CD4-positive, alpha-beta T cell treated with Interleukin-17A for 4 hours (primary cell): ENCODE data around the gene PDE11A.

Source experiments
- DNase-seq: peaks from one replicate; pipeline ENCODE4 v3.0.0-alpha.2; 2020; ENCODE audit warnings: mixed read lengths

The PDE11A gene

DNA sequence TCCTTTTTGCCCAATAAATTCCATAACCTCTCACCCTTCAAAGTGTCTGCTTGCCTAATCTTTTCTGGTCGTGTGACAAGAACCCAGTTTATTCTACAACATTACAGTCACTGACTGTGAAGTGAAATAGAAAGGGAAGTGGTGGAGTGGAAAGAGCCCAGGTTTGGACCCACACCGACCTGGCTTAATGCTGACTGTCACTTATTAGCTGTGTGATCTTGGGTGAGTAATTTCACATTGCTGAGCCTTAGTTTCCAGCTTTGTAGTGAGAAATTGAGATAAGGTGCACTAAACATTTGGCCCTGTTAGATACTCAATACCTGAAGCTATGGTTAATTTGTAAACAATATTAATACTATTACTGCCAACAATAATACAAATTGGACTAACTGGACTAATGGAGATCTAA is 388.9 kb downstream of the PDE11A start:
- no peak for DNase-seq

DNA sequence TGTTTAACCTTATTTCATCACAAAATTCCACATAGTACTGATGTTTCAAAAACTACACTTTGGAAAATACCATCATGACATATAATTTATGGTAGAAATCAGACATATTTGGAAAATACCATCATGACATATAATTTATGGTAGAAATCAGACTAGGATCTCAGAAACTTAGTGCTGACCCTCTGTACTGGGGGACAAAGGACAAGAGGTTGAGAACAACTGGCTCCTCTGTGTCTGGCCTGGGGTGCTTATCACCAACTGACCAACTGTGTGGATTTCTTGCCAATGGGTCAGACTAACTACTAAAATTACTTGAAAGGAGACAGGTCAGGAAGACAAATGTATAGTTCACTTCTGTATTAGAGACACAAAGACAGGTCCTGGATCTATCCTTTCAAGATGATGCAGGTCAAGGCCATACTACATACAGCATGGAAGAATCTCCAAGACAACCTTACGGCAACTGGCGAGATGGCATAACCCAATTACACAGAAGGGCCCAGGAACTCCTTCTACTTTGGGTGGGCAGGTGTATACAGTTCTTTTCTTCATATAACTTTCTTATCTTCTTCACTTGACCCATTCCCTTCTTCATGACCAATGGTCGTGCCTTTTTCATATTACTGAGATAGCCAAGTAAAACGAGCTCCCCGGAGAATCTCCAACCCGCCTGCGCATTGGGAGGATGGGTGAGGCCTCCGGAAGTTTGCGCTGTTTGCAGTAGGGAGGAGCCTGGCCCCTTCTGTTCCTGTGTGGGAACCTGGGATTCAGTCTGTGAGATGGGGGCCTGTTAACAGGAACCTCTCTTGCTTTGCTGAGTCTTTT is 389.5 kb downstream of the PDE11A start:
- no peak for DNase-seq

DNA sequence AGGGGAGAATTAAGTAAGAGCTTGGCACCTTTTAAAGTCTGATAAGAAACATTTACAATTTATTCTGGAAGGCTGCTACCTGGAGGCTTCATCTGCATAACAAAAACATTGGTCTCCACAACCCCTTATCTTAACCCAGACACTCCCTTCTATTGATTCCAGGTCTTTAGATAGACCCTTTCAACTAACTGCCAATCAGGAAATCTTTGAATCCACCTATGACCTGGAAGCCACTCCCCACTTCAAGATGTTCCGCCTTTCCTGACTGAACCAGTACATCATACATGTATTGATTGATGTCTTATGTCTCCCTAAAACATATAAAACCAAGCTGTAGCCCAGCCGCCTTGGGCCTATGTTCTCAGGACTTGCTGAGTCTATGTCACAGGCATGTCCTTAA is 390.6 kb downstream of the PDE11A start:
- no peak for DNase-seq

DNA sequence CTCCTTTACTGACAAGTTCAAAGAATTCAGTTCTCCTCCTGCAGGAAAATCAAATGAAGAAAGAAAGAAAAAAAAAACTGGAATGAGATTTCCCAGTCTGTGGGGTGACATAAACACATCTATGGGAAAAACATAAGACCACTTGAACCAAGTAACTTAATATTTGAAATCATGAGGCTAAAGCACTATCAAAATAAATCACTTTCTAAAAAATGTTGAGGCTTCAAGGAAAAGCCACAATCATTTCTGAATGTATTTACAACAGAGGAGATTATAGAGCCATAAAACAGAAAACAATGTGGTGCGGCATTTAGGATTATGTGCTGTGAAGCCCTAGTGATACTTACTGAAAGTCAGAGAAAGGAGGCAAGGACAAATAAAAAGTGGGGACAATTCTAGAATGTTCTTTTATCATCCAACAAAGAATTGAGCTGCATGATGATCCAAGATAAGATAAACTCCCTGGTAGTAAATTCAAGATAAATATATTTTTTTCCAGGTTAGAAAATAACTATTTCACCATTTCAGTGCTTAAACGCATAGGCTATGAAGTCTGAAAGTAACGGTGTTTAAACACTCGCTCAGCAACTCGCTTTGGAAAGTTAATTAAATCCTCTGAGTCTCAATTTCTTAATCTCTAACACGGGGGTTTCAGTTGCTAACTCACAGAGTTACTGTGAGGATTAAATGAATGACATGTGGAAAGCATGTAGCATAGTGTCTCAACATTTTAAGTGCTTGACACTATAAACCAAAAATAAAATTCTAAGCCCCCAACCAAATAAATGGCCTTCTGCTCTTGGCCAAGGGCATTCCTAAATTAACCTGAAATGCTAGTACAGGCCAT is 391.5 kb downstream of the PDE11A start:
- no peak for DNase-seq

DNA sequence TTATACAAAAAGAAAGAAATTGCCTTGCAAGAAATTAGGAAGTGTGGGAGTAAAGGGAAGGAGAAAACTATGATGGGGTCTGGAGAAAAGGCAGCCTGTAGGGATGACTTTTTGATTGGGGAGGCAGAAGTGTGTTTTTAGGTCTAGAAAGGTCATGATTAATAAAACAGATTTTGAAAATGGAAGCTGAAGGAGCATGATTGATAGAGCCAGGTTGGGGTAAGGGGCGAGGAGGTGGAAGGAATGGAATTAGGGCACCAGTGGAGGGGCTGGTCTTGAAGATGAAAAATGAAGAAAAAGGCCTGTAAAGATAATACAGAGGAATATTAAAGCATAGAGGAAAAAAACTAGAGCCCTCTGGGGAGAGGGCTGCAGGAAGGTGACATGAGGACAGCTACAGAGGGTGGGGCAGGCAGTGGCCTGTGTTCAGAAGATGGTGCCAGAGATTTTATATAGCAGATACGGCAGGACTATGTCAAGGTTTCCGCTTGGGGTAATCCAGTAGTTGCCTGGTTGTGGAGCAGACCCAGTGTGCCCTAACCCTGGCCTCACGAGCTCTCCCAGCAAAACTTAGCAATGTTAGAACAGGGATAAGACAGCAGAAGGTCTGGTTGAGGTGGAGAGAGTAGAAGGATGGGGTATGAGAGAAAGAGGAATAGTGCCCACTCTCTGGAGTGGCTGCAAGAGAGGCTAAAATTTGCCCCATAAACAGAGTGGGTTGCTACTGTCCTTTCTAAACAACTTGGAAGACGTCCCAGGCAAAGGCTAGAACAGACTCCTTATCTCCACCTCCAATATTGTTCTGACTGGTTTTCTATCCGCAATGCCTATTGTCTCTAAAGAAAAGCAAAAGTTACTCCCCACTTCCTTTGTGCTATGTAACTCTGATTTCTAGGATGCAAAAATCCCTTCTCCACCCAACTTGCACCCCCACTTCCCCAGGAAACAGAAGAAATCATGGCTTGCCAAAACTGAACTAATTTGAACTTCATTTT is 392.7 kb downstream of the PDE11A start:
- no peak for DNase-seq

DNA sequence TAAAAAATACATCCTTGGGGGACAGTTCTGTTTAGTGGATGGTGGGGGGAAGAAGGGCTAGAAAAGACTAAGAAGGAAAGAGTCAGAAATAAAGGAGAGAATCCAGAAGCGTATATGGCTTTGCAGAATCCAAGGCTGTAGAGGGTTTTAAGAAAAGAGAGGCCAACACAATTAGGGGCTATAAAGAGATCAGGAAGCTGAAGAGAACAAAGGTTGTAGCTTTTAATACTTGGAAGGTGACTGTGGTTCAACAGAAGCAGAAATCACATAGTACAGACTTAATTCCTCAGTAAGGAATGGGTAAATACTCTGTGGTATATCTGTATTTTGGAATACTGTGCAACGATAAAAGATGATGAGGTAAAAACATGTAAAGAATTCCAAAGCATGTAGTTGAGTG is 393.6 kb downstream of the PDE11A start:
- DNase-seq: no peak

DNA sequence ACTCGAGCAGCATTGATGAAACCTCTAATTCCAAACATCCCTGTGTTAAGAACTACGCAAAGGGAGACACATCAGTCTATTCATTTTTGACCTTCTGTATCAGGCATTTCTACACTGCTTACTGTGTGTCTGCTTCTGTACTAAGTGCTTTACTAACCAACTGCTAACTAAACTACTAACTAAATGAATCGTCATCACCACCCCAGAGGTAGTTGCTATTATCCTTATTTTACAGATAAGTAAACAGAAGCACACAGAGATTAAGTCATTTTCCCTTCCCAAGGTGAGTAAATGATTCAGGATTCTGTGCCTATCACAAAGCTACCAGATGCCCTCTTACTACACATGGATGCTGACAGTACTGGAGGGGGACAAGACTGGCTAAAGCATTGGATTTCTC is 395.9 kb downstream of the PDE11A start:
- DNase-seq: no peak

DNA sequence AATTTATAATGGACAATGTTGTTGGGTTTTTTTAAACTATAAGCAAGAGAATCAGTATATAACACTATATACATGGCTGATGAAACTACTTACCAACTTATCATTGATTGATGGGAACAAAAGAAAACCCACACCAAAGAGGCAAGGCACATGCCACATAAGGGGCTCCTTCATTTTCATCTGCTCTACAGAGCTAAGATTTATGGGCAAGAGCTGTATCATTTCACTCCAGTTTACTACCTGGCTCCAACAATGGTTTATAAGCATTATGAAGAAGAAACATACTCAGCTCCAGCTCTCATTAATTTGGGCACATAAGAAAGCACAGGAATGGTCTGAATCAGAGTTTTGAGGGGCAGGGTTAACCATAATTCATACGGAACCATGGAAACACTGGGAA is 396.8 kb downstream of the PDE11A start:
- no peak for DNase-seq

DNA sequence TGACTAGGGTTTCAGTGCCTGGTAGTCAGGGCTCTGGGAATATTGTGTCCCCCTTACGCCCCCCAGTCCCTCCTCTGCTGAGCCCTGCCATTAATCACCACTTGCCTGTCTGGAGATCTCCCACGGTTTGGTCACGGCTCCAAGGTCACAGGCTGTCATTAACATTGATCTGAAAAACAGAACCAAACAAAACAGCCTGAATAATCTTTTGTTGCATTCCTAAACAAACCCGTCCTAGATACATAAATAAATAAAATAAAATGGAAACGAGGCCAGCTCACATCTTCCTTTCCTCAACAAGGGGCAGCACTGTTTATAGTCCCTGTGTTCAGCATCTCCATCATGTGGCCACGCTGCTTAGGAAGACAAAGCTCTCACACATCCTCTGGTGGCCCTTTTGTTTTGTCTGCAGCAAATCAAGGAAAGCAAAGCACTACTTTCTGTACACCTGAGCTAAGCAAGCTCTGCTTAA is 397.2 kb downstream of the PDE11A start:
- no peak for DNase-seq

DNA sequence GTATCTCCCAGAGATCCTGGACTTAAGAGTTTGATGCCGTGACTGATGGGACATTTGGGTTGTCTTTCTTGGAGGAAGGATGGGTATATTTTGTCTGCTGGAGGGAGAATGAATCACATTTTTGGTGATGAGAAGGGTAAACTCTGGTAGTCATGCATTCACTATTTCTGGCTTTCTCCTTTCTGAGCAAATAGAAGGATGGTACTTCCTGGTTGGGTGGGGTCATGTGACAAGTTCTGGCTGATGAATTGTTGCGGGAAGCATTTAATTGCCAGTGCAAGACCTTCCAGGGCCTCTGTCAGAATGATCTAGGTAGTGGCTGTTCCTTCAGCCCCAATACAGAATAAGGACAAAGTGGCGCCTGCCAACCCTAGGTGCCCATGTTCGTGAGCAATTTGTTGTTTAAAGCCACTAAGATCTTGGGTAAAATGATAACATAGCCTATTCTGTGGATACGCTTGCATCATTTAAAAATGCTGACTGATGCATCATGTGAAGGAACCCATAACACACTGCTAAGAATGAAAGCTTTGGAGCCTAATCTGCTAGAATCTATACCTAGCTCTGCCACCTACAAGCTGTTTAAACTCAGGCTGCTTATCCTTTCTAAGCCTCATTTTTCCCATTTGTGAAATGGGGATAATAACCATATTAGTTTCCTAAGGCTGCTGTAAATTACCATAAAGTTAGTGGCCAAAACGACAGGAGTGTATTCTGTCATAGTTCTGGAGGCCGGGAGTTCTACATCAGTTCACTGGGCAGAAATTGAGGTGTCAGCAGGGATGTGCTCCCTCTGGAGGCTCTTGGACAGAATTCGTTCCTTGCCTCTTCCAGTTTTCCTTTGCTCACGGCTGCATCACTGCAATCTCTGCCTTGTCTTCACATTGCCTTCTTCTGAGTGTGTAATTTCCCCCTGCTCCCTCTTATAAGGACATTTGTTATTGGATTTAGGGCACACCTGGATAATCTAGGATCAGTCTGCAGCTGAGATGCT is 398.7 kb downstream of the PDE11A start:
- no peak for DNase-seq

DNA sequence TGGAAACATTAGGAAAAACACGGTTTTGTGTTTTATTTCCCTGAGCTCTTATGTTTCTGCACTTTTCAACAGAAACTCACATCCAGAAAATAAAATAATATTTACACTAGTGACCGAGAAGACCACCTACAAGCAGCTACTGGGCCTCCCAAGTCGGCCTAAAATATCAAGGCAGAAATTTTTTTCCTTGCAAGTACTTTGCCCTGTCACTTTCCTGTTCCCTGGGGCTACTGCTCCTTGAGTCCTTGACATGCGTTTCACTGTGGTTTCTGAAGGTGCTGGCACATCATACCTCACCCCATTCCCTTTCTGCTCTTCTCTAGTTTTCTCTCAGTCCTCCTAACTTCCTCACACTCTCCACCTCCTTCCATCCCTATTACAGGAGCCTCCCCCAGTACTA is 400.9 kb downstream of the PDE11A start:
- no peak for DNase-seq

DNA sequence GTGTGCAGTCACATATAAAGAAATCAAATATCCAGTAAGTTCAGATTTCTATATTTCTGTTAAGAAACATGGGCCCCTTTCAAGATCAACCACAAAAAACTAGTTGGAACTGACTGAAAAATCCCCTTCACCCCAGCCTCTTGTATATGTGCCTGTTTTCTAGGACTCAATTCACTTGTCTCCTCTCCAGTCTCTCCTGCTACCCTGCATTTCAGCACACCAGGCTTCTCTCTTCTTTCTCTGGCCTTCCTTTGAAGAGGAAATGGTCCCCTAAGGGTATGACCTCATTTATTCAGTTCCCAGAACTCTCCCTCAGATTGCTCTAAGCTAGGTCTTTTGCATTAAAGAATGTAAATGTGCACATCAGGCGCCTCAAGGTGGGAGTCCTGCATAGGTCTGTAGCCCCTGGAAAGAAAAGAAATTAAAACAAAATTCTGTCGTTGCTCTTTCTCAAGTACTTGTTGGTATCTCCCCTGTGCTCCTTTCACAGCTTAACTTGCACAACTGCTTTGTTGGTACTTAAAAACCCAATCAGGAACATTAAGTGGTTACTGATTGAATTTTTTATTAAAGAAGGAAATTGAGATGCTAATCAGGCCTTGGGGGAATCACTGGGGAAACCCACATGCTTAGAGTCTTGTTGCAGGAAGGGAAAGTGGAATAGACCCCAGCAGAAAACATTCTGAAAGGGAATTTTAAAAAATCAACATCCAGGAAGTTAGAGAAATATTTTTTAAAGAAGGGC is 401.6 kb downstream of the PDE11A start:
- no peak for DNase-seq

DNA sequence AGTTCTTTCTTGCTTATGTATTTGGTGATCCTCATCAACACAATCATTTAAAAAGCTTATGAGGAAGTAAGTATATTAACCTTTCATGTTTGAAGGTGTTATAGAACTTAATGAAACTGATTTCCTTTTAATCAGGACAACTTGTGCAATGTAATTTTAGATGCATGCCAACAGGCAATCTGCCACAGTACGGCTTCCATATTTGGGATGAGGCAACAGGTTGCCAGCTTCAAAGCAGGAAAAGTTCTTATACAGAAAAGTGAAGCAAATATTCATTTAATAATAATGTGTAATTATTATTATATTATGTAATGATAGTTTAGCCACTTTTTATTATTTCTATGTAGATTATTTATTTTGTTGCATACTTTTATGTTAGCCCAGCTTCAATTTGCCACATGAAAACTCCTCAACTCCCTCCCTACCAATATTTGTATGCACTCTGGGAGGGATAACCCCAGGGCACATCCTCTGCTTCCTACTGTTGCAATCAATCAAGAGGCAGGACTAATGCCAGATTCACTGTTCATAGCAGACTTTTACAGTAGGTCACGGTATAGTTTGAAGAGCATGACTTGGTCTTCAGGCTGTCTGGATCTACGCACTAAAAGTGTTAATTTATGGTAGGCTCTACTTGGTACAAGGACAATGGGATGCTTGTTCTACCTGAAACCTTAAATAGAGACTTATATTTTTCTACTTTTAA is 402.8 kb downstream of the PDE11A start:
- no peak for DNase-seq

DNA sequence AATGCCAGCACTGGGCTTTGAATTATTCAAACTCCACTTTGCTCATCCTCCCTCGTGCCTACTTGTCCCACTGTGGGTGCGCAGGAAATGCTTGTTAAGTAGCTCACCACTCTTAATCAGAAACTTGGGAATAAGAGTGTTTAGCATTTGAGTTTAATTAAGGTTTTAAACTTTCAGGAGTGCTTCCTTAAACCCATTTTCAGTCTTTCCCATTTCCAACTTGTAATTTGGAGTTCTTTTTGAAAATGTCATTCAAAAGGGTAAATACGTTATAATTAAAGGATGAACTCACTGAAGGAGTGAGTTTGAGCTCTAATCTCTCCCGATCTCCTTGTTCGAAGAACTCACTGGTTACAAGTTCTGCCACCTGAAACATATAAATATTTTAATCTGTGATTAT is 403.4 kb downstream of the PDE11A start:
- DNase-seq: no peak

DNA sequence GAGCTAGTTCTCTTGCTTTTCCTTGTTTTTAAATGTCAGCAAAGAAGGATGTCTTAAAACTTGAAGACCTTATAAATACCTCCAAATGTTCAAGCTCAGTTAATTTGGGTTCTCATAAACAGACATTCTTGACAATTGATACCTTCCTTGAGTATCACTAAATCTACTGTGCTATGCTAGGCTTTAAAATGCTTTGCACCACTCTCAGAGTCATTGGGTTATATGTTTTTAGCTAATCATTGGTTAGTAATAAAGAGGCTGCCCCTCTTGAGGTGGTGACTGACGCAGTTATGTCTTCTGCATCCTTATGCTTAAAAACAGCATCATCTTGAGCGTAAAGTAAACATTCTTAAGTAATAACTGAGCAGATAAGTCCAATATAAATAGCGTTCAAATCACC is 404.0 kb downstream of the PDE11A start:
- DNase-seq: no peak

DNA sequence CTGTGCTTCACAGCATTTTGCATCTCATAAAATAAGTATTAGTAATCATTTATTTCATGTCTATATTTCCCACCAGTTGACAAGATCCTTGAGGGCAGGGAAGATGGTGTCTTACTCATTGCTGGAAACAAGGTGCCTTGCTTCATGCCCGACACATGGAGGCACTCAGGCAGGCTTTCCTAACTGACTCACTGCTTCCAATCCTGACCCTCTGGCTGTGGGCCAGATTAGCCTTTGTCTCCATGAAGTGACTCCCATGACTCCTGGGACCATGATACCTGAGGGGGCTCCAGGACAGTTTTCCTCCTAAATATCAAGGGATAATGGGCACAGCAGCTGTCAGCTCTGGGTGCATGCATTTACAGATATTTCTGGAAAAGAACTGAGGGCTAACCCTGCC is 405.0 kb downstream of the PDE11A start:
- DNase-seq: no peak

DNA sequence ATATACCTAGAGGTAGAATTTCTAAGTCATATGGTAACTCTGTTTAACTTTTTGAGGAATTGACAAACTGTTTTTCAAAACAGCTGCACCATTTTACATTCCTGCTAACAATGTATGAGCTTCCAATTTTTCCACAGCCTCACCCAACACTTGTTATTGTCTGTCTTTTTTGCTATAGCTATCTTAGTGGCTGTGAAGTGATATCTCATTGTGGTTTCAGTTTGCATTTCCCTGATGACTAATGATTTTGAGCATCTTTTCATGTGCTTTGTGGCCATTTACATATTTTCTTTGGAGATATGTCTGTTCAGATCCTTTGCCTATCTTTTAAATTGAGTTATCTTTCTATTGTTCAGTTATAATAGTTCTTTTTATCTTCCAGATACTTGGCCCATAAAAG is 406.2 kb downstream of the PDE11A start:
- DNase-seq: no peak

DNA sequence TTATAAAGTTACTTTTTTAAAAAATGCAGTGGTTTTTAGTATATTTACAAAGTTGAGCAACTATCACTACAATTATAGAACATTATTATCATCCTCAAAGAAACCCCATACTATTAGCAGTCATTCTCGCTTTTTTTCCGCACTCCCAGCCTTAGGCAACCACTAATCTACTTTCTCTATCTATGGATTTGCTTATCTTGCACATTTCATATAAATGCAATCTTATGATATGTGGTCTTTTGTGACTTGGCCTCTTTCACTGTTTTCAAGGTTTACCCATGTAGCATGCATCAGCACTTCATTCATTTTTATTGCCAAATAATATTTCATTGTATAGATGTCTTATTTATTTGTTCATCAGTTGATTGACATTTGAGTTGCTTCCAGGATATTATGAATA is 406.6 kb downstream of the PDE11A start:
- DNase-seq: no peak

DNA sequence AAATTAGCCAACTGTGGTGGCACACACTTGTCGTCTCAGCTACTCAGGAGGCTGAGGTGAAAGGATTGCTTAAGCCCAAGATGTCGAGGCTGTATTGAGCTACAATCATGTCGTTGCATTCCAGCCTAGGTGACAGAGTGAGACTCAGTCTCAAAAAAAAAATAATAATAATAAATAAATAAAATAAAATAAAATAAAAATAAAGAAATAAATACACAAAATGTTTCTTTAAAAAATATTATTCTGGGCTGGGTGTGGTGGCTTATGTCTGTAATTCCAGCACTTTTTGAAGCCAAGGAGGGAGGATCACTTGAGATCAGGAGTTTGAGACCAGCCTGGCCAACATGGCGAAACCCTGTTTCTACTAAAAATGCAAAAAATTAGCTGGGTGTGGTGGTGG is 407.2 kb downstream of the PDE11A start:
- DNase-seq: no peak

DNA sequence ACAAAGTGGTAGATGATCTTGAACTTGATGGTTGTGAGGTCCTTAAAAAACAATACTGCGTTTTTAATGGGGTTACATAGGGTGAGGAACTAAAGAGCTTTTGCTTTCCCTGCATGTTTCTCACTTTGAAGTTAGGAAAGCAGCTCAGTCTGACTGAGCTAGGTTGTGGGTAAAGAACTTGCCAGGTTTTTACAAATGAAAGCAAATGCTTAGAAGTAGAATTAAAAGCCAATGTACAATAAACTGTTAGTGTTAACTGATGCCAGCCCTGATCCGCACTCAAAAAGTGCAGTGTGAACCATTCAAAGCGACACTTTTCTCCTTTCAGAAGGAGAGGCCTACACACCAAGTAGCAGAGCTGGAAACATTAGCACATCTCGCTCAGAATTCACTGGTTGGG is 409.7 kb downstream of the PDE11A start:
- DNase-seq: no peak
